NOMO-1 (cell line): ENCODE measurements around the gene MAN2C1.
"Not testable (repeated sequence)": the region's sequence is repeated elsewhere in the genome, so short reads cannot be mapped to it uniquely, and the experiment has no call there.

Experiments used
- DNase-seq, 2 experiments: peaks; one replicate each; lab custom pipeline; 2025; ENCODE audit not compliant: unreplicated experiment in 2 of 2; lab: John Stamatoyannopoulos, UW

Gene MAN2C1

GRCh38 chr15:75313116-75313845, 55.1 kb downstream of the MAN2C1 start:
- no peak for DNase-seq

GRCh38 chr15:75312548-75312947, 55.9 kb downstream of the MAN2C1 start:
- DNase-seq = not testable (repeated sequence)

- no peak for DNase-seq
These were observed 58.7 kb downstream of the MAN2C1 start for GRCh38 chr15:75309711-75310110.

GRCh38 chr15:75307778-75308390, 60.5 kb downstream of the MAN2C1 start:
- DNase-seq = peak; percentile 39 to 43

GRCh38 chr15:75306188-75306587, 62.2 kb downstream of the MAN2C1 start:
- no peak for DNase-seq
